C1 segment of cervical spinal cord (tissue), 14 donors: ENCODE measurements around the gene PDE4D.
A peak's percentile ranks its signal among the peaks of the same experiment; 100 is the strongest.
"Not testable (repeated sequence)": the region's sequence is repeated elsewhere in the genome, so short reads cannot be mapped to it uniquely, and the experiment has no call there.

Experiments used
- DNase-seq, 14 donors: peaks; one replicate each; lab custom pipeline; 2025; lab: John Stamatoyannopoulos, UW

The PDE4D gene

DNA sequence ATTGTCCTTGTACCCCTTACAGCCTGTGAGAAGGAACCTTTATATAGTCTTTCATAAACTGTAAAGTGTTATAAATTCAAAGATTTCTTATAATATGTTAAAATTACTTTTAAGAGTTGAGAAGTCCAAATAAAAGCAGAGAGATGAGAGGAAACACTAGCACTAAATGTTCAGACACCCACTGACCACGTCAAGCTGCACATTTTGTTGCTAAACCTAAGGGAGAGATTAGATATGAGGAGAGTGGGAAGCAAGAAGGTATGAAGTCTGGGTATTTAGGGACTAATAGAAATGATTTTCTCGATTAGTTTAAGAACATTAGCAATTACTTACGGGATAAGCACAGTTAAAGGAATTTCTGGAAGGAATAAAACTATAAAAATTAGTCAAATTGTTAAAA, 803.8 kb downstream of the PDE4D start:
- DNase-seq = no peak

DNA sequence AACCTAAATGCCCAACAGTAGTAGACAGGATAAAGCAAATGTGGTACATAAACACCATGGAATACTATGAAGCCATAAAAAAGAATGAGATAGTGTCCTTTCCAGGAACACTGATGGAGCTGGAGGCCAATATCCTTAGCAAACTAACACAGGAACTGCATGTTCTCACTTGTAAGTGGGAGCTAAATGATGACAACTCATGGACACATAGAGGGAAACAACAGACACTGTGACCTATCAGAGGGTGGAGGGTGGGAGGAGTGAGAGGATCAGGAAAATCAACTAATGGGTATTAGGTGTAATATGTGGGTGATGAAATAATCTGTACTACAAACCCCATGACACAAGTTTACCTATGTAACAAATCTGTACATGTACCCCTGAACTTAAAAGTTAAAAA, 805.0 kb downstream of the PDE4D start:
- DNase-seq = no peak

DNA sequence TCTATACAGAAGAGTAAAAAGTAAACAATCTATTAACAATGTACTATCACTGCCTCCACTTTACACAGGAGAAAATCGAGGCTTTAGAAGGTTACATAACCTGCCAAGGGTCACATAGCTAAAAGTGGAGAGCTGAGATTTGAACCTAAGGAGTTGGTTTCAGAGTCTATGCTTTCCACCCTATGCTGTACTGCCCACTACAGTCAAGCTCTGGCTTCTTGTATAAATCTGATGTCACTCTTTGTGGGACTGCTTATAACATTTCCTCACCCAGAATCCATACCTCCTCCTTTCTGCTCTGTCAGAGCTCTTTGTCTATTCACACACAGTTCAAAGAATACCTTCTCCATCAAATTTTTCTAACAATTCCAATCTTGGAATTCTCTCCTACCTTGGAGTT, 807.5 kb downstream of the PDE4D start:
- DNase-seq = no peak

DNA sequence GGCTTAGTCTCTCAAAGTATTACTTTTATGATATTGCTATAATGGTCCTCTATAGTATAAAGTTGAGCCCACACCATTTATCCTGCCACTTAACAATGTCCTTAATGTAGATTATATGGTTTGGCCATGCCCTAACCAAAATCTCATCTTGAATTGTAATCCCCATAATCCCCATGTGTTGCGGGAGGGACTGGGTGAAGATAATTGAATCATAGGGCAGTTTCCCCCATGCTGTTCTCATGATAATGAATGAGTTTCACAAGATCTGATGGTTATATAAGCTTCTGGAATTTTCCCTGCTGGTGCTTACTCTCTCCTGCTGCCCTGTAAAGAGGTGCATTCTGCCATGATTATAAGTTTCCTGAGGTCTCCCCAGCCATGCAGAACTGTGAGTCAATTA, 811.8 kb downstream of the PDE4D start:
- DNase-seq = no peak

DNA sequence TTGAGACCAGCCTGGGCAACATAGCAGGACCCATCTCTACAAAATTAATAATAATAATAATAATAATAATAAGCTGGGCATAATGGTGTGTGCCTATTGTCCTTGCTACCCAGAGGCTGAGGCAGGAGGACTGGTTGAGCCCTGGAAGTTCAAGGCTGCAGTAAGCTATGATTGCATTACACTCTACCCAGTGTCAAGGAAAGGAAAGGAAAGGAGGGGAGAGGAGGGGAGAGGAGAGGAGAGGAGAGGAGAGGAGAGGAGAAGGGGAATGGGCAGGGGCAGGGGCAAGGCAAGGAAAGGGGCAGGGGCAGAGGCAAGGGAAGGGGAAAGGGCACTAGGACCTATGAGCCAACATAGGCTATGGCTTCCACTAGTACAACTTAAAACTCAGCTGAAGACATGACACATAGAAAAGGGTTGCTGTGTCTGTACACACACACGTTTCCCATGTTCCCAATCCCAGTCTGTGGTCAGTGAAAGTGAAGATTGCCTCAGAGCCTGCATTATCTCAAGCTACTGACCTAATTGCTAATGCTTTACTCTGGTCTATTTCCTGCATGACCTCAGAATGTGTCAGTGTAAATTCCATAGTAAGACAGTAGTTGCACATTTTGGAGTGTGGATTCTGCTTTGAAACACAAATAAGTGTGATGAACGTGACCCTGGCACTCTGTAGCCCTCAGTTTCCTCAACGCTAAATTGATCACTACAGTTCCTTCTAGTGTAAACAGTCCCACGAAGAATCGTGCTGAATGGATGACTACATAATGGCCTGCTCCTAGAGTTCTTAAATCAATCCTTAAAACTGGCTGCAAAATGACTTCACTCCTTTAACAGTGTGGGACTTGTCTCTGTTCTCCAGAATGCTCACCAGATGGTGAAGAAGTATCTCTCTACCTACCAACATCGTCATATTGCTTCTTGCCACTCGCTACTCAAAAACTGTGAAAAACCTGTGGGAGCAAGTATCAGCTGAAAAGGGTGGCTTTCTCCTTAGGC, 813.6 kb downstream of the PDE4D start:
- DNase-seq = no peak

DNA sequence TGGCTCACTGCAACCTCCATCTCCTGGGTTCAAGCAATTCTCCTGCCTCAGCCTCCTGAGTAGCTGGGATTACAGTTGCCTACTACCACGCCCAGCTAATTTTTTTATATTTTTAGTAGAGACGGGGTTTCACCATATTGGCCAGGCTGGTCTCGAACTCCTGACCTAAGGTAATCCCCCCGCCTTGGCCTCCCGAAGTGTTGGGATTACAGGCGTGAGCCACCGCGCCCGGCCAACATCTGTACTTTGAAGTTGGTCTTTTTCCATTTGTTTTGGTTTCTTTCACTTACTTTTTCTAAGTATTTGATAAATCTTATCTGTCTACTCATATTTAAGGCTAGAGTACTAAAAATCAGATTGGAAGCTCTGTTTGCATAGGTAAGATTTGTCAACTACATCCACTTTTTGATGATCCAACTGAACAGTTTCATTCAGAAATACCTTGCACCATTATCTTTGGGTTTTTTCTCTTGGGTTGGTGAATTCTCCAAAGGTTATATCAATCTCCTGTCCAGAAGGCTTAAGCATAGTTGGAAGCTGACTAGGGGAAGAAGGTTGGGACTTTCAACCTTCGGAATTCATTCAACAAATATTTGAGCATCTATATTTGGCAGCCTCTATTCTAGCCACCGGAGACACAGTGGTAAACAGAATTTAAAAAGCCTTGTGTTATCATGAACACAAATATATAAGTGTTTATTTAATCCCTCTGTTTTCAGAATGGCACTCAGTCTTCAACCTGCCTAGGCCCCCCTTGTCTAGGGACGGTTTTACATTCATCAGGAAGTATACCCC, 821.6 kb downstream of the PDE4D start:
- DNase-seq = no peak

DNA sequence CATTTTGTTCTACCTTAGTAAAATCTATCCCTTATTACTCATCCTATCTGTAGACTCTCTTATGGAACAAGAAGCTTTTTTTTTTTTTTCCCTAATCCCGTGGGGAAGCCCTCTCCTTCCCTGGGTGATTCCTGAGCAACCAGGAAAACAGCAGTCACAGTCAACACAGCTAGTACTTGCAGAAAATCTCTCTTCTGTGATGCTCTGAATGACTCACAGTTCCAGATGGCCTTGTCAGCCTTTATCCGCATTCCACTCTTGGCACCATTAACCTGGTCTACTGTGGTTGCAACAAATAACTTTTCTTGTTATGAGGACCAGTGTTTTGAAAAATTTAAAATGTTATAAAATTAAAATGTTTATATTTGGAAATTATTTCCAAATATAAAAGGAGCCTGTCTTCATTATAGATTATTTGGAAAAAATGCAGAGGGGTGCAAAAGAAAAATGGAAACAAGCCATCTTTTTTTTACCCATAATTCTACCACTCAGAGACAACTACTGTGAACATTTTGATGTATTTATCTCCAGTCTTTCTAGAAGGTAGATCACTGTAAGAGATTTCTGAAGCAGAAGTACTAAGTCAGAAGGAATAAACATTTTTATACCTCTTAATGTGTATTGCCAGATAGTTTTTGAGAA, 824.0 kb downstream of the PDE4D start:
- peak in 4 of 14 donors; percentile 1 to 58 (median 22) for DNase-seq

DNA sequence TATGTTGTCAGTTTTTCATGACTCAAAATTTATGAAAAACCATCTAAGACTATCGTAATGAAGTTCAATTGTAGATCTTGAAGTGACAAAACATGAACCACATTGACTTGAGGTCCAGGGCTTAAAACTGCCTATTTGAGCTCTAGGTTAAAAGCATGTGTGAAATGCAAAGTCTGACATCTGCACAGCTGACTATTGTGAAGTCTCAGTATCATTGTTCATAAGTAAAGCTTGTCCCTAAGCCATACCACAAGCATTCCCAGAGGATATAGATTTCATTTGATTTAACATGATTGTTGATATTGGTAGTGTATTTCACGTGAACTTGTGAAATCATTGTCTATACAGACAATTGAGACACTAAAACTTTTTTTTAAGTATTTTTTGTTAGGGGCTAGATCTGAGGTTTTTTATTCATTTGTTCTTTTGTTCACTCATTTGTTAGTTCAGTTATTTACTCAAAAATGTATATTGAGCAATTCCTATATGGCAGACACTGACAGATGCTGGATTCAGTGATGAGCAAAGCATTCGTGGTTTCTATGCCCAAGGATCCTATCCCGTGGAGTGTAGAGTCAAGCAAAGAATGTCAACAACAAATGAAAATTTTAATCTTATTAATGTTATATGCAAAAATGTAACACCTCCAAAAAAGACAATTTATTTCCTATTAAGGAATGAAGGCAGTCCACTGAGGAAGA, 825.4 kb downstream of the PDE4D start:
- DNase-seq = no peak

DNA sequence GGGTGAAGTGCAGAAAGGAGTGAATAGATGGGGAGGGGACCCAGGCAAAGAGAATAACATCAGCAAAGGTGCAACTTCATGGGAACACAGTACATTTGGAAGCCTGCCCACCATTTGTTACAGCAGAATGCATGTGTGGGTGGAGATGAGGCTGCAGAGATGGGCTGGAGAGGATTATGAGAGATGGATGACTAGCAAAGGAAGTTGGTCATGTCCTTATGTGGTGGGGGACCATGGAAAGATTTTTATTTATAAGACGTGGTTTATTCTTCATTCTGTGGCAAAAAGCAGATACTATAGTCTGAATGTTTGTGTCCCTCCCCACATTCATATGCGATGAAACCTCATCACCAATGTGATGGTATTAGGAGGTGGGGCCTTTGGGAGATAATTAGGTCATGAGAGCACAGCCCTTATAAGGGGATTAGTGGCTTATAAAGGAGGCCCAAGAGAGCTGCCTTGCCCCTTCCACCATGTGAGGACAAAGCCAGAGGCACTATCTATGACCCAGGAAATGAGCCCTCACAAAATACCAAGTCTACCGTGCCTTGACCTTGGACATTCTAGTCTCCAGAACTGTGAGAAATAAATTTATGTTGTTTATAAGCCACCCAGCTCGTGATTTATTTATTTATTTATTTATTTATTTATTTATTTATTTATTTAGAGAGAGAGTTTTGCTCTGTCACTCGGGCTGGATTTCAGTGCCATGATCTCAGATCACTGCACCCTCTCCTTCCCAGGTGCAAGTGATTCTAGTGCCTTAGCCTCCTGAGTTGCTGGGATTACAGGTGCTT, 827.0 kb downstream of the PDE4D start:
- no peak for DNase-seq

DNA sequence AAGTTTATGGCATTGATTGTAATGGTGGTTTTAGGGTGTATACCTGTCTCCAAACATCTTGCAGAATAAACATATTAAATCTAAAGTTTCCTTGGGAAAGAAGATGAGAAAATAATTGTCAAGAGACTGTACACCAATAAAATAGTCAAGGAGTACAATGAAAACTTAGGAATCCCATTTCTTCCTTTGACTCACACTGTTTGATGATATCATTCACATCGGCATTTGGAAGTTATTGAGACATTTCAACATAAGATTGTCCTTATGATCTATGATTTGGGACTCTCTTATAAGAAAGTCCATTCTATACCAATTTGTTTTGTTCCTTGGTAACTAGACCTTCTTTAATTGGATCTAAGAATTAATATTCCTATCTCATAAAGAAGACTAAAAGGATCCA, 828.0 kb downstream of the PDE4D start:
- no peak for DNase-seq

DNA sequence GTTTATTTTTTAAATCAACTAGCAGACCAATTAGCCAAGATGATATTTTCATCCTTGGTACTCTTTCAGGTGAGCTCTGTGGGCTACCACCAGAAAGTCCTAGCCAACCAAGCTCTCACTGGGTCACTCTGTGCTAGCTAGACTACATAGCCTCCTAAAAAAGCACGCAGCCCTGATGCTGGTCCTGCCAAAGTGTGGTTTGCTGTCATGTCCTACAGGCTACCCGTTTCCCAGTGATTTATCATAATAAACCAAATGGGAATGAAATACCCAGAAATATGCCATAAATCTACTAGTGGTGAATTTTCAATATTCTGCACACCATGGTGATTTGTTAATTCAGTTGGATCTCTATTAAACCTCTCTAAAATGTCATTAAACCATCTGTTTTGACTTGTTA, 829.2 kb downstream of the PDE4D start:
- no peak for DNase-seq

DNA sequence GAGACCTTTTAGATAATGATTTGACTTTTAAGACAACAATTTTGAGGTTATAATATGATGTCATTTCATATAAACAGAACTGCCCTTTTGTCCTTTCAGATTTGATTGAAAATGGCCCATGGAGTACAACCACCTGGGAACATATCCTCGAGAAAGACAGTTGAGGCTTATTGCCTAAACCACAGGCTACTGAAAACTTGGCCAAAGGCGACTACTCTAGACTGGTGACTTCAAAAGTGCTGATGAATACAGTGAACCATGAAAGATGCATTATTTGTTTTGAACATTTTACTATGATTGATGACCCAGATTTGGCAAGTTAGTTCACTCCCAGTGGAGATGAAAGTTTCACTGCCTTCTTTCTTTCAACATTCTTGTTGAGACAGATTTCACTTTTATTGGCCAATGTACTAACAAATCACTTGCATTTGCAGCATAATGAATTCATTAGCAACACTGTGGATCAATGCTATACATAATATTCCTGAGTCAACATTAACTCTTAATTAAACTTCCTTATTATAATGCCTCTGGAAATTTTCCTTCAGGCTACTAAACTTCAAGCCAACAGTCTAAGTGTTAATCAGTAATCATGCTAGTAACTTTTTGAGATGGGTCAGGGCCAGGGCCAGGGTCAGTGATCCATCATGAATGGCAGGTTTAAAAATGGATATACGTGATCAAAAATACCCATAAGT, 830.4 kb downstream of the PDE4D start:
- no peak for DNase-seq

DNA sequence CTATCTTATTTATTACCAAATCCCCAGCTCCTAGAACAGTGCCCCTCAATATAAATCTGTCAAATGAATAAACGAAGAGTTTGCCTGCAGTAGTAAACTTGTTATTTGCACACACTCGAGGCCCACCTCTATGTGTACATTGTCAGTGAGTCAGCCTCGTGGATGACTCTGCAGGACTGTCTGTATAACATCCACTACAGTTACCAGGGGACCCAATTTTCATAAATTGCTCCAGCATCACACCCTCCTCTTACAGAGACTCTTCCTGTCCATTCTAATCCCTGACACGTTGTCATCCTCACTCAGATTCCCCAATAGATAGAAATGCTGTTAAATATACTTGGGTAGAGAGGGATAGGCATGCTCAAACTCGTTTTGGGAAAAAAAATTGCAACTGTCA, 832.1 kb downstream of the PDE4D start:
- DNase-seq = no peak

DNA sequence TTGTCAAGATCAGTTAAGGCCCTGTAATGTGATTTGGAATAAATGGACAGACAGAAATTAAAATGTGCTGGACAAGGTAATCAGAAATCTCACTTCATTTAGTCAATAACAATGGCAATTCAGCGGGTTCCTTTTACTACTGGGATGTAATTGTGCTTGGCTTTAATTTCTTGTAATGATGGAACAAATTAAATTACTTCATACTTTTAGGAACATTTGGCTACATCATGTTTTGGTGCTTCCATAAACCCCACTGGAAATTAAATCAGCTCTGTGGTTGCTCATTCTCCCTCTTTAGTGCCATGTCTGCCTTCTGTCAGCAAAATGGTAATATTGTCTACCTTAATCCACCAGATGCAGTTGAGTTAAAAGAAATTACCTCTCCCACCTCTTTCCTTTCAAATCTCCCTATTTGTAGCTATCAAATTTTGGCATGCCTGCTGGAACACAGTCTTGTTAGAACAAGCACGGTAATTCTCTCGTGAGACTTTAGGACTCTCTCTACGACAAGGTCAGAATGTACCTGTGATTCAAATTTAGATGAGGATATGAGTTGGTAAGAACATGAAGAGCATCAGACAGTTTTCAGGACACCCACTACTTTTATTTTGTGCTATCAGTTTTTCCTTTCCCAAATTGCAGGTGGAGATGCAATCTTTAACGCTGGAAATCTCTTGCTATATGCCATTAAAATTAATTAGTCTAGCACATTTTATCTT, 834.4 kb downstream of the PDE4D start:
- no peak for DNase-seq

DNA sequence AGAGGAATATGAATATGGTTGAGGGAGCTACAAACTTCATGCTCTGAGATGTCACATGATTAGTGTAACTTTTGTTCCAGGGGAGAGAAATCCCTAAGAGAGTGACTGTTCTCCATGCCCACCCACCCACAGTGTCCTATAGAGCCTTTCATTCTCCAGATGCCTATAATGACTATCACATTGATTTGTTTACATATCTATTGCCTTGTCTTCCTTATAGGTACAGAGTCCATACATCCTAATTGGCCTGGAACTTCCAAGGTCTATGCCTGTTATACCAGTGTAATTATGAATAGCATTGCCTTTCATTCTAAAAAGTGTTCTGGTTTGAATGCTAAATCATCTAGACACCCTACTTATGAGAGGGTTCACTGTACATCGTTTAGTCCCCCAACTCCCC, 835.3 kb downstream of the PDE4D start:
- DNase-seq = no peak

DNA sequence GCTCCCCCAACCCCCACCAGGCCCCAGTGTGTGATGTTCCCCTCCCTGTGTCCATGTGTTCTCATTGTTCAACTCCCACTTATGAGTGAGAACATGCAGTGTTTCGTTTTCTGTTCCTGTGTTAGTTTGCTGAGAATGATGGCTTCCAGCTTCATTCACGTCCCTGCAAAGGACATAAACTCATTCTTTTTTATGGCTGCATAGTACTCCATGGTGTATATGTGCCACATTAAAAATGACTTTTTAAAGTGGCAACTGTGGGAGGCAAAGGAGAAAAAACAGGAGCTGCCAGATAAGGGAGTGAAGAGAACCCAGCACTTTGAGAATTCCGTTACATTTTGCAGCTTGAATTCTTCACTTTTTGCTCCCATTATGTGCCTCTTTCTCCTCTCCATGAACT, 836.9 kb downstream of the PDE4D start:
- DNase-seq = not testable (repeated sequence)

DNA sequence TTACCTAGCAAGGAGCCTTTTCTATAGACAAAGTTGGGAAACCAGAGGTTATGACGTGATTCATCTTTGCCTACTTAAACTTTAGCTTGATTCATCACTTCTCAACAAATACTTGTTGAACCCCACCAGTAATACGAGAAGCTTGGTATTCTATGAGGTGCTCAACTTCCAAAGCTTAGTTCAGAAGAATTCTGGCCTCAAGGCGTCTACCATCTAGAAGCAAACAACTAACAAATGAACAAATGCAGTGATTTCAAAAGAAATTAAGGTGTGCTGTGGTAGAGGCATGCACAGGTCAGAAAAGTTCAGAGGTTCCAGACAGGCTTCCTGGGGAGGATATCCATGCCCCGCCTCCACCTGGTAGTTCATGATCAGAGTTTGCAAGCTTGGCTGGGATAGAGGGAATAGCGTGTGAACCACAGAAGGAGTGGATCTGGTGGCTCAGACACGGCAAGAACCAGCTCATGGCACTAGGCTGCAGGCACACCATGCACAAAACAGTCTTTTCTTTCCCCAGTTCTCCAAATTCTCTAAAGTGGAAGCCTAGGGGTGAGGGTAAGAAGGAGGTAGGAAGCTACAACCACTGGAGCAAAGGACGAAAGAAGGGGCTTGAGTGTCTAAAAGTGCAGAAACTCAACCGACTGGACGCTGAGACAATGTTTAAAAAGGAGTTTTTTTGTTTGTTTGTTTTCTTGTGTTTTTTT, 837.6 kb downstream of the PDE4D start:
- DNase-seq = no peak

DNA sequence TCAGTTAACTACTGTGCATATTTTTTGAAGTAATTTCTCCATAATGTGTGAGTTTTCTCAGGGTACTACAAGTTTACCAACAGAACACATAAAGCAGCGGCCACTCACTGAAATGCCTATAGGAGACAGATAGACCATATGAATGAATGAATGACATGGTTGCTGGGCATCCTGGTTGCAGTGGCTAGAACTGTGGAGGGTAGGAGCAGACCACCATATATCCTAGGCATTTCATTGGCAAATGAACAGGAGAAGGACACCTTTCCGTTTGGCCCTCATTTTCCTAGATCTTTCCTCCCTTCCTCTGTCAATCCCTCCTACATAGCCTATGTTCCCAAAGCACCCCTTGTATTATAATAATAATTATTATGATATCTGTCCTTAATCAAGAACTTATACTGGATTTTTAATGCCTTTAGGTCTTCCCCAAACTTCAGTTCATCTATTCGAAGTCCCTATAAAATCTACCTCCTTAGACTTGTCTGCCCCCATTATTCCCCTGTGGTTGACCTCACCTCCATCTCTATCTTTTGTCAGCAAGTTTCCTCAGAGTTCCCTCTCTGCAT, 838.5 kb downstream of the PDE4D start:
- DNase-seq = no peak
